Colon (tissue), 2 donors: ENCODE measurements around the gene XAB2.
A peak's percentile ranks its signal among the peaks of the same experiment; 100 is the strongest.

Experiments
- FAIRE-seq: peaks from 2 replicates; lab custom pipeline; 2012; peaks lifted over from hg19 to GRCh38; lab: Jason Lieb, UNC
- donor health status: control.
- donor health status: control.

The XAB2 gene

DNA sequence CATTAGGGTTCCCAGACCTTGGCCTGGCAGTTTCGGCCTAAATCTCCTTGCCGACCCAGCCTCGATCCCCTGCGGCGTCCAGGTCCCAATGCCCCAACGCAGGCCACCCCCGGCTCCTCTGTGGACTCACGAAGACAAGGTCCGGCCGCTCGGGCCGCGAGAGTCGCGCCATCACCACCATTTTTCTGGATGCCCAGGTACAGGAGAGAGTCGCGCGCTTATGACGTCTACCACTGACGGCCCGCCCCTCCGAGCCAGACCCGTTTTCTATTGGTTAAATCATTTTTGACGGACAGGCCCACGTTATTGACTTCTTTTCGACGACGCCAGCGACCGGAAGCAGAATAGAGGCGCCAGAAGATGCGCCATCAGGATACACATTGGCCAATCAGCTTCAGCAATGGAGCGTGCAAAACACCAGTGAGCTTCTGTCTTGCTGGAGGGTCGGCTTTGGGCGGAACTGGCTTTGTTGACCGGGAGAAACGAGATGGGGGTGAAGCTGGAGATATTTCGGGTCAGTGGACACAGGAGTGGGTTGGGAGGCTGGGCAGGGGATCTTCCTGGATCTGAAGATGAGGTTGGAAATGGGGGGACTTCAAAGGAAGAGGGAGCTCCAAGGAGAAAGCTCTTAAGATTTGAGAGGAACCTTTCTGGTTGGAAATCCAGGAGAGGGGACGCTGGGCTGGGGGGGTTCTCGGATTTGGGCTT lies at the start of gene XAB2, which contains the start of gene PET100:
XAB2 (minus strand) TSS at position 199 of the 708 bp plus-strand sequence; CDS start at position 181, 18 bp downstream.
PET100 (plus strand) TSS at position 447 of the 708 bp plus-strand sequence; CDS start at position 488, 41 bp downstream.
- peak; percentile 94 for FAIRE-seq

DNA sequence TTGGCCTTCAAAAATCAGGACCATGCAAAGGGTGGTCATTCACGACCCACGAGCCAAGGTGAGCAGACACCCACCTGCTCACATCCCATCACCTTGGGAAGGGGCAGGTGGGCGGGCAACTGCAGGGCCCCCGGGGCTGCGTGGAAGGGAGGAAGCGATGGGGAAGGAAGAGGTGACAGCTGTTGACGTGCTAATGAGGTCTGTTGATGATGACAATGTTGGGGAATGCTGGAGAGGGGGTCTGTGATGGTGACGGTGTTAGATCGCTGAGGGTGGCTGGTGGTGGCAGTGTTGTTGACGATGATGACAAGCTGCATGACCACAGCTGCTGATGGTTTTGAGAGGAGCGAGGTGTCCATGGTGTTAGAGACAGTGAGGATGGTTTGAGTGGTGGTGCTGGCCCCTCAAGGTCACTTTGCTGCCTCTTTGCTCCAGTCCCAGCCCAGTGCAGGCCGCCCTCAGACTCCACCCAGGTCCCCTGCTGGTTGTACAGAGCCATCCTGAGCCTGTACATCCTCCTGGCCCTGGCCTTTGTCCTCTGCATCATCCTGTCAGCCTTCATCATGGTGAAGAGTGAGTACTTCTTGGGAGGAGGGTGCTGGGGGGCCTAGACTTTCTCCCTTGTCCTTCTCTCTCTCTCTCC lies 48.4 kb upstream of the XAB2 start:
- no peak for FAIRE-seq

GRCh38 chr19:7676854-7677253 lies 47.5 kb upstream of the XAB2 start, which contains the start of gene MCEMP1:
MCEMP1 (plus strand) TSS chr19:7677090; CDS start chr19:7677121, 31 bp downstream.
- FAIRE-seq, result no peak

- no peak for FAIRE-seq
Measured at GRCh38 chr19:7676376-7676775, 47.0 kb upstream of the XAB2 start.

GRCh38 chr19:7674010-7675005 lies 45.0 kb upstream of the XAB2 start:
- no peak for FAIRE-seq

- no peak for FAIRE-seq
Measured at GRCh38 chr19:7672522-7672921, 43.2 kb upstream of the XAB2 start.

GRCh38 chr19:7670790-7671189 lies 41.4 kb upstream of the XAB2 start:
- FAIRE-seq, result no peak

DNA sequence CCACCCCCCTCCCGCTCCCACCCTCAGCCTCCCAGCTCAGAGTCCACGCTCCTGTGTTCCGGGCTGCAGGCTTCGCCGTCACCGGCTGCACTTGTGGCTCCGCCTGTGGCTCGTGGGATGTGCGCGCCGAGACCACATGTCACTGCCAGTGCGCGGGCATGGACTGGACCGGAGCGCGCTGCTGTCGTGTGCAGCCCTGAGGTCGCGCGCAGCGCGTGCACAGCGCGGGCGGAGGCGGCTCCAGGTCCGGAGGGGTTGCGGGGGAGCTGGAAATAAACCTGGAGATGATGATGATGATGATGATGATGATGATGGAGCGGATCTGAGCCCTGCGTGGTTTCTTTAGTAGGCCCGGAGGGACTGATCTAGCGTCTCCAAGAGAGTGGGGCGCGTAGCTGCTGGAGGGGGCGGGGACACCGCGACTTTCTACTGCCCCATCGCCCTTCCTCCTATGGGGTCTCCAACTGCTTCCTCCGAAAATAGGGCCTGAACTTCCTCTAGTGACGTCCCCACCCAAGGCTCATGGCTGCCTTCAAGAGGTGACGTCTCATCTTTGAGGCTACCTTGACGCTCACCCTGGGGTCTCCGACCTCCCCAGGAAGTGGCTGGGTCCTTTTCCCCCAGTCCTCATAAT lies 40.9 kb upstream of the XAB2 start:
- FAIRE-seq, result no peak

DNA sequence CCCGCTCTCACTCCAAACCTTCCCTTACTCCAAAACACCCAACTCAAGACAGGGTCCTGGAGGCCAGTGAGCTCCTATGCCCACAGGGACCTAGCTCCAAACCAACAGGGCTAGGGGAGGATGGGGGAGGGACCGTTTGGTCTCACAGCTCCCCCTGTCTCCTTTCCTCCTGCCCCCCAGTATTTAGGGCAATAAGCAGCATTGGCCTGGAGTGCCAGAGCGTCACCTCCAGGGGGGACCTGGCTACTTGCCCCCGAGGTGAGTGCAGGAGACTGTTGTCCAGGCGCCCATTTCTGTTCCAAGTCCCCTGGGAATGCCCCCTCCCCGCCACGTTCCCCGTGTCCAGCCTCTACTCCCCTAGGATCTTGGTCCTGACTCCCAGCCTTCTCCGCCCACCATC lies 40.3 kb upstream of the XAB2 start:
- no peak for FAIRE-seq

DNA sequence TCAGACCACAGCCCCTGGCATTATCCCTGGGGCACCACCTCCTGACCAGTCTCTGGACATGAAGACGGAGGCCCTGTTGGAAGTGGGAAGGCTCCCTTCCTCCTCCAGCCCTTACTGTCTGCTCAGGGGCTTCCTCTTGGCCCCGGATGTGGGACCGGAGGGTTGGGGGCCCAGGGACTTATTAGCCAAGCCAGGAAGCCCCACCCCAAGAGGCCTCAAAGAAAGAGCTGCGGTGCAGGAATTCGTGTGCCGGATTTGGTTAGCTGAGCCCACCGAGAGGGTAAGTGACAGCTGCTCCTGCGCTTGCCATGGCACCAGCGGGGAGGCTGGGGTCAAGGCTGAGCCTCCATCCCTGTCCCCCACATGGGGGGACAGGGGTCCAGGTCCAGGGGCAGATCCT lies 39.5 kb upstream of the XAB2 start, which contains the start of gene RETN:
RETN (plus strand) TSS at position 208 of the 400 bp plus-strand sequence. CDS start 278 bp downstream, outside the sequence.
- no peak for FAIRE-seq

- no peak for FAIRE-seq
Measured at GRCh38 chr19:7665076-7665475, 35.7 kb upstream of the XAB2 start.

DNA sequence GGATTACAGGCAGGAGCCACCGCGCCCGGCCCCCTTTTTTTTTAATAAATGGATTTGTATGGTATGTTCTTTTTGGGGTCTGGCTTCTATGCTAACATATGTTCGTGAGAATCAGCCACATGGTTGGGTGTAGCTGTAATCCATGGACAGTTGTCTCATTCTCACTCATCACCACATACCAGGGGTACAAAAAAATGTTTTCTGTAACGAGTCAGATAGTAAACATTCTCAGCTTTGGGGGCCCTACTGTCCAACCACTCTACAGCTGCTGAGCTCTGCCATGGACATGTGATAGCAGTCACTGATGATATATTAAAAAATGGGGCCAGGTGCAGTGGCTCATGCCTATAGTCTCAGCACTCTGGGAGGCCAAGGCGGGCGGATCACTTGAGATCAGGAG lies 34.4 kb upstream of the XAB2 start:
- FAIRE-seq, result no peak

- no peak for FAIRE-seq
Measured at GRCh38 chr19:7662657-7663056, 33.3 kb upstream of the XAB2 start.

DNA sequence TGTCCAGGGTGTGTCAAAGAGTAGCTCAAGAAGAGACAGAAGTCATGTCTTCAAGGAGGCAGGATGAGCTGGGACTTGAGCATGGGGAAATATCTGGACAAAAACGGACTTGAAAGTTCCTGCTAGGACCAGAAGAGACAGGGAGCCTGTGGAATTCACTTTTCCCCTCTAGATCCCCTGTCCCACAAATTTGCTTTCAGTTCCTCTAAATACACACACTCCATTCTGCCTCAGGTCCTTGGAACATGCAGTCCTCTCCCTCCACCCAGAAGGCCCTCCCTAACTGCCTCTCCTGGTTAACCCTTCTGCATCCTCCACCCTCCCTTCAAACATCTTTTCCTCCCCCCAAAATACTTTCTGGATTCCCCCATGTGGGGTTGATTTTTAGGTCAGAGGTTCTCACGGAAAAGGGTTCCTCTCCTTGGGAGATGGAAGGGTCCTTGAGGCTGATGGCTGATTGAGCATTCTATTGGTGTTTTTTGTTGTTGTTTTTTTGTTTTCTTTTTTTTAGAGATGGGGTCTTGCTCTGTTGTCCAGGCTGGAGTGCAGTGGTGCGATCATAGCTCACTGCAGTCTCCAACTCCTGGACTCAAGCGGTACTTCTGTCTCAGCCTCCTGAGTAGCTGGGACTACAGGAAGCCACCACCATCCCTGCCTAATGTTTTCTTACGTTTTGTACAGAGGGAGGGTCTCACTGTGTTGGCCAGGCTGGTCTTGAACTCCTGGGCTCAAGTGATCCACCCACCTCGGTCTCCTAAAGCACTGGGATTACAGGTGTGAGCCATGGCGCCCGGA lies 32.6 kb upstream of the XAB2 start:
- FAIRE-seq, result no peak

GRCh38 chr19:7658219-7658686 lies 28.9 kb upstream of the XAB2 start:
- no peak for FAIRE-seq

- no peak for FAIRE-seq
Measured at GRCh38 chr19:7657131-7657751, 27.9 kb upstream of the XAB2 start.

GRCh38 chr19:7655581-7655980 lies 26.2 kb upstream of the XAB2 start:
- no peak for FAIRE-seq

DNA sequence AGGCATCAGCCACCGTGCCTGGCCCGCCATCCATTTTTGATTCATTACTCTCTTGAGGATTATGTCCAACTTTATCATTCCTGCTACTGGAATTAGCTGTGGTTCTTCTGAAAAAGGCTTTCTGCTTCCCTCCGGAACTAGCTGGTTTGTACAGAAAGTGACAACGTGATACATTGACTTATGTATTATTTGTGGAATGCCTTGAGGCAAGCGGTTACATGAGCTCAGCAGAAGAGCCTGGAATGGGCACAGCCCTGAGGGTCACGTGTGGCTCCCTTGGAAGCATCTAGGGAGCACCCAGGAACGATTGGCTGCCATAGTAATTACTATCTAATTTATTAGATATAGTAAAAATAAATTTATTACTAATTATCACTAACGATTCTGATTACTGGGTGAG lies 25.1 kb upstream of the XAB2 start:
- no peak for FAIRE-seq

DNA sequence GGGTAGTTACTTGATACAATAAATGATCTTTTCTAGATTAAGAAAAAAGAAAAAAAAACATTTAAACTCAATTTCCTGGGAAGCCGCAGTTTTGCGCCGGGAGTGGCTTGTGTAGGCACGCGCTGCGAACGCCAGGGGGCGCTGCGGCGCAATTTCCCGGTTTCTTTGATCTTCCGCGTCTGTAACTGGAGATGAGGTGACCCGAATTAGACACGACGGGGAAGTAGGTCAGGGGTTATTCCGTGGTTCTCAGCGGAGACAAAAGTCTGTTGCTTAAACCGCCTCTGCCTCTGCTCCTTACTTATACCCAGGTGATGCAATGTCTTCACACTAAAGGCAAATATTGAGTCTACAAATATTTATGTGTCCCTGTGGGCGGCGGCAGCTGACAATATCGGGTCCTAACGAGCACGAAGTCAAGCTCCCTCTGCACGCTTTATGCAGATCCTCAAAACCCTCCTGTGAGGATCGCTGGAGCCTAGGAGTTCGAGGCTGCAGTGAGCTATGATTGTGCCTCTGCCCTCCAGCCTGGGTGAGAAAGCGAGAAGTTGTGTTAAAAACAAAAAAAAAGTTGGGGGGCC lies 22.8 kb upstream of the XAB2 start:
- FAIRE-seq, result no peak

- no peak for FAIRE-seq
Measured at GRCh38 chr19:7650148-7650547, 20.8 kb upstream of the XAB2 start.
